Fibroblast of skin of right quadriceps (primary cell): ENCODE measurements around the gene GPX6.
A peak's percentile ranks its signal among the peaks of the same experiment; 100 is the strongest.
"Not testable (repeated sequence)": the region's sequence is repeated elsewhere in the genome, so short reads cannot be mapped to it uniquely, and the experiment has no call there.

ENCODE experiments used
- DNase-seq: peaks from one replicate; pipeline ENCODE4 v3.0.0-alpha.2; 2013

Gene GPX6

GRCh38 chr6:28515676-28516075, at the start of gene GPX6:
GPX6 (minus strand) TSS chr6:28515793; CDS start chr6:28515743, 50 bp downstream.
- DNase-seq: no peak

- DNase-seq: no peak
These were observed 48.0 kb upstream of the GPX6 start for GRCh38 chr6:28563430-28564095.

- DNase-seq: no peak
These were observed 43.0 kb upstream of the GPX6 start for GRCh38 chr6:28558629-28559028.

GRCh38 chr6:28555136-28555535, 39.5 kb upstream of the GPX6 start:
- DNase-seq: no peak

- DNase-seq: no peak
These were observed 38.6 kb upstream of the GPX6 start for GRCh38 chr6:28553986-28554881.

- no peak for DNase-seq
These were observed 37.9 kb upstream of the GPX6 start for GRCh38 chr6:28553384-28553985.

- no peak for DNase-seq
These were observed 36.5 kb upstream of the GPX6 start for GRCh38 chr6:28551891-28552666.

- DNase-seq: not testable (repeated sequence)
These were observed 31.4 kb upstream of the GPX6 start for GRCh38 chr6:28547003-28547402.

GRCh38 chr6:28545955-28546354, 30.4 kb upstream of the GPX6 start:
- DNase-seq: no peak

GRCh38 chr6:28543651-28544610, 28.3 kb upstream of the GPX6 start:
- DNase-seq: peak; percentile 9

- peak; percentile 85 for DNase-seq
These were observed 27.1 kb upstream of the GPX6 start for GRCh38 chr6:28542440-28543296.

GRCh38 chr6:28541996-28542395, 26.4 kb upstream of the GPX6 start:
- DNase-seq: no peak

- DNase-seq: peak; percentile 13
These were observed 22.0 kb upstream of the GPX6 start for GRCh38 chr6:28537509-28538140.

- peak; percentile 4 for DNase-seq
These were observed 21.5 kb upstream of the GPX6 start for GRCh38 chr6:28537065-28537464.

- no peak for DNase-seq
These were observed 19.3 kb upstream of the GPX6 start for GRCh38 chr6:28534875-28535274.

- DNase-seq: no peak
These were observed 18.7 kb upstream of the GPX6 start for GRCh38 chr6:28534306-28534705.

GRCh38 chr6:28531479-28532128, 16.0 kb upstream of the GPX6 start:
- DNase-seq: no peak

- no peak for DNase-seq
These were observed 15.2 kb upstream of the GPX6 start for GRCh38 chr6:28530777-28531176.

GRCh38 chr6:28525496-28526039, 10.0 kb upstream of the GPX6 start, which contains the start of gene GPX5:
GPX5 (plus strand) TSS chr6:28525881; CDS start chr6:28526014, 133 bp downstream.
- peak; percentile 4 for DNase-seq
